HG02852 (cell line): Measurements from ENCODE around the gene E4F1.

Source experiments
- ATAC-seq: cut with Tn5 transposase; IDR thresholded peaks from one replicate; pipeline ENCODE4 v1.9.1; 2021; ENCODE audit warnings: mild to moderate bottlenecking, moderate library complexity; ENCODE audit not compliant: unreplicated experiment

The E4F1 gene, protein sequence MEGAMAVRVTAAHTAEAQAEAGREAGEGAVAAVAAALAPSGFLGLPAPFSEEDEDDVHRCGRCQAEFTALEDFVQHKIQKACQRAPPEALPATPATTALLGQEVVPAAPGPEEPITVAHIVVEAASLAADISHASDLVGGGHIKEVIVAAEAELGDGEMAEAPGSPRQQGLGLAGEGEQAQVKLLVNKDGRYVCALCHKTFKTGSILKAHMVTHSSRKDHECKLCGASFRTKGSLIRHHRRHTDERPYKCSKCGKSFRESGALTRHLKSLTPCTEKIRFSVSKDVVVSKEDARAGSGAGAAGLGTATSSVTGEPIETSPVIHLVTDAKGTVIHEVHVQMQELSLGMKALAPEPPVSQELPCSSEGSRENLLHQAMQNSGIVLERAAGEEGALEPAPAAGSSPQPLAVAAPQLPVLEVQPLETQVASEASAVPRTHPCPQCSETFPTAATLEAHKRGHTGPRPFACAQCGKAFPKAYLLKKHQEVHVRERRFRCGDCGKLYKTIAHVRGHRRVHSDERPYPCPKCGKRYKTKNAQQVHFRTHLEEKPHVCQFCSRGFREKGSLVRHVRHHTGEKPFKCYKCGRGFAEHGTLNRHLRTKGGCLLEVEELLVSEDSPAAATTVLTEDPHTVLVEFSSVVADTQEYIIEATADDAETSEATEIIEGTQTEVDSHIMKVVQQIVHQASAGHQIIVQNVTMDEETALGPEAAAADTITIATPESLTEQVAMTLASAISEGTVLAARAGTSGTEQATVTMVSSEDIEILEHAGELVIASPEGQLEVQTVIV

DNA sequence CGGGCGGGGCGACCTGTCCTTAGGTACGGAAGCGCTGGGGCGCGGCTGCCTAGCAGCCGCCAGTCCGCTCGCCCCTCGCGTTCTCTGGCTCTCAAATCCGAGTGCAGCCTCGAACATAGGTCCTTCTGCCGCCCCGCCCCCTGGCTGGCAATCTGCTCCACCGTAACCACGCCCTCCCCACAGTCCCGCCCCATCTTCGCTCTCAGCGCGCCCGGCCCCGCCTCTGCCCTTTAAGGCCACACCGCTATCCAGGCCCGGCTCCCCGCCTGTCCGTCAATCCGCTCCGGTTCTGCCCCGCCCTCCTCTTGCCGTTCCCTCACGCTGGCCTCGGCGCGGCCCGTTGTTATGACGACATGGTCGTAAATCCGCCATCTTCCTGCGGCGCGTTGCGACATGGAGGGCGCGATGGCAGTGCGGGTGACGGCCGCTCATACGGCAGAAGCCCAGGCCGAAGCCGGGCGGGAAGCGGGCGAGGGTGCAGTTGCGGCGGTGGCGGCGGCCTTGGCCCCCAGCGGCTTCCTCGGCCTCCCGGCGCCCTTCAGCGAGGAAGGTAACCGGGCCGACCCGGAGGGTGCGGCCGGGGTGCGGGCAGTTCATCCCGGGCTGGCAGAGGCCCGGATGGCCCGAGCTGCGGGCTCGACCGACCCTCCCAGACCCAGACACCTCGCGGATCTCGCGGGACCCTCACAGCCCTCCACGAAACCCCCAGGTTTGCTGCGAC, at the start of gene E4F1:
TSS of gene E4F1 (plus strand) at position 371 of the 721 bp plus-strand sequence. CDS start at position 394, 23 bp downstream.
- ATAC-seq: peak; percentile 92

DNA sequence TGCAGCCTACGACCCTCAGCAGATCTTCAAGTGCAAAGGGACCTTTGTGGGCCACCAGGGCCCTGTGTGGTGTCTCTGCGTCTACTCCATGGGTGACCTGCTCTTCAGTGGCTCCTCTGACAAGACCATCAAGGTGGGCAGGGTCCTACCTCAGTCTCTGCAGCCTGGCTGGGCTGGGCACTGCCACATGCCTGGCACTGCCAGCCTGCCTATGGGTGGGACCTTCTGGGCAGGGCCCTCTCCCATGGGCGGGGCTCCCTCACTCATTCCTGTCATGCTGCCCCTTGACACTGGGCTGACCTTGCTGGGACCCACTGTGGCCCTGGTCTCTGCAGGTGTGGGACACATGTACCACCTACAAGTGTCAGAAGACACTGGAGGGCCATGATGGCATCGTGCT, 49.5 kb upstream of the E4F1 start:
- ATAC-seq: no peak

DNA sequence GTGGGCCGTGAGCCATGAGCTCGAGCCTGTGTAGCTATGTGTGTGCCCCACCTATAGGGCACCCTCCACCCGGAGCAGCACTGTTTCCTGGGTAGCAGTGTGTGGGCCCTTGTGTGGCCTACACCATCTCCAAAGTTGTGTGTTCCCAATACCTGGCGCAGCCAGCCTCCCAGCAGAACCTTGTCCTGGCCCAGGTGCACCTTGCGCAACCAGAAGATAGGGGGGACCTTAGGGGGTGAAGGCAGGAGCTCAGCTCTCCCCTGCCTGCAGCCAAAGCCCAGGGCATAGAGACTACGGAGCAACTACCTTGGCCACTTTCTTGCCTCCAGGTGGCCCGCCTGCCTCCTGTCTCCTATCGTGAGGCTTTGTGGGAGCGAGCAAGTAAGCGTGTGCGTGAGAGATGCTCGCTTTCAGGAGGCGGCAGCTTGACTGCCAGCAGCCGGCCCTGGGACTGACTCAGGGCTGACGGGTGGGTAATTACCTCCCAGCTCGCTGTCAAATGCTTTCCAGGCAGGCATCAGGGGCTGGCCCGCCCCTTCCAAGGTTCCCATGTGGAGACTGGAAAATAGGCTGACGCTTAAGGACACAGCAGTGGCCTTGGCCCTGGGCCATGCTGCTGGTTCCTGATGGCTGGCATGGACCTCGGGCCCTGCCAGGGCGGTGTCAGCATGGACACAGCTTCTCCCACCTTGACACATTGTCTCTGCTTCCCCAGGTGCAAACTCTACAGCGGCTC, 48.8 kb upstream of the E4F1 start:
- ATAC-seq: no peak

DNA sequence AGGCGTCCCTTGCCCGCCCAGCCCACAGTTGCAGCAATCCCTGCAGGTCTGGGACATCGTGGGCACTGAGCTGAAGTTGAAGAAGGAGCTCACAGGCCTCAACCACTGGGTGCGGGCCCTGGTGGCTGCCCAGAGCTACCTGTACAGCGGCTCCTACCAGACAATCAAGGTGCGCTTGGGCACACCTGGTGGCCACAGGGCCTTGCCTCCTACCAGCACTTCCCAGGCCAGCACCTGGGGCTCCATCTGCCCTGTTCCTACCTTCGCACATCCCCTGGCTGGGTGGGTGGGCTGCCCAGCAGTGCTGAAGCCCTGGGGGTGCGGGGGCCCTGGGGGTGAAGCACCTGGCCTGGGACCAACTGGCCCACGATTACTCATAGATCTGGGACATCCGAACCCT, 47.9 kb upstream of the E4F1 start:
- no peak for ATAC-seq

DNA sequence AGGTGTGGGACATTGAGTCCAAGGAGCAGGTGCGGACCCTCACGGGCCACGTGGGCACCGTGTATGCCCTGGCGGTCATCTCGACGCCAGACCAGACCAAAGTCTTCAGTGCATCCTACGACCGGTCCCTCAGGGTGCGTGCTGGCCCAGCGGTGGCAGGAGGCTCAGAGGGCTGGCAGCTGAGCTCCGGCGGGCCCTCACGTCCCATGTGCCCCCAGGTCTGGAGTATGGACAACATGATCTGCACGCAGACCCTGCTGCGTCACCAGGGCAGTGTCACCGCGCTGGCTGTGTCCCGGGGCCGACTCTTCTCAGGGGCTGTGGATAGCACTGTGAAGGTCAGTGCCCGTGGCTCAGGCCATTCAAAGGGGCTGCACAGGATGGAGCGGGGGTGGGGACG, 47.3 kb upstream of the E4F1 start:
- ATAC-seq: no peak

DNA sequence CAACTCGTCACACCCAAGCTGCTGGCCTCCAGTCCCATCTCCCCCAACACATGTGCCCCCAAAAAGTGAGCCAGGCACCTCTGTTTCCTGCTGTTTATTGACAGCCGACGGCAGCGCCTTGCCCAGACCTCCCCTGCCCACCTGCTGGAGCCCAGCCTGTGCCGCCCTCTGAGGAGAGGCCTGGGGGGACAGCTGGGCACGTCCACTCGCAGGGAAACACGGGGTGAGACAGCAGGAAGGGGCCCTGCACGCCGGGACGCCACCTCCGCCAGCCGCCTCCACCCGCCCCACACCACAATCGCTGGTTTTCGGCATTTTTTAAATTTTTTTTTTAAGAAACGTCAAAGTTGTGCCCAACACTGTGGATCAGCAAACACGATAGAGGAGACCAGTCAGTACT, 46.3 kb upstream of the E4F1 start:
- no peak for ATAC-seq

DNA sequence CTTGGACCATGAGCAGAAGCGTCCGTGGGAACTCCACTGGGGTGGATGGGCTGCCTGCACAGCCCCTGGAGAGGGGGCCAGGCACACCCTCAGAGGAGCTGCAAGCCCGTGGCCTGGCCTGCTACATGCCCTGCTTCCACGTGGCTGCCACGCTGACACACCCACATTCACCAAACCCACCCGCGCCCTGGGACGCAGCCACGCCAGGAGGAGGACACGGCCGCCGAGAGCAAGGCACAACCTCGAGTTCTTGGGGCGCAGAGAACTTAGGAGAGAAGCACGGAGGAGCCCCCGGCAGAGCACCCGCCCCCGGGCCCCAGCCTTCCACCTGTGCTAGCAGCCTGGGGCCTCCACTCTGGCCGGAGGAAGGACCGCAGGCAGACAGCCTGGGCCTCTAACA, 45.8 kb upstream of the E4F1 start:
- no peak for ATAC-seq

DNA sequence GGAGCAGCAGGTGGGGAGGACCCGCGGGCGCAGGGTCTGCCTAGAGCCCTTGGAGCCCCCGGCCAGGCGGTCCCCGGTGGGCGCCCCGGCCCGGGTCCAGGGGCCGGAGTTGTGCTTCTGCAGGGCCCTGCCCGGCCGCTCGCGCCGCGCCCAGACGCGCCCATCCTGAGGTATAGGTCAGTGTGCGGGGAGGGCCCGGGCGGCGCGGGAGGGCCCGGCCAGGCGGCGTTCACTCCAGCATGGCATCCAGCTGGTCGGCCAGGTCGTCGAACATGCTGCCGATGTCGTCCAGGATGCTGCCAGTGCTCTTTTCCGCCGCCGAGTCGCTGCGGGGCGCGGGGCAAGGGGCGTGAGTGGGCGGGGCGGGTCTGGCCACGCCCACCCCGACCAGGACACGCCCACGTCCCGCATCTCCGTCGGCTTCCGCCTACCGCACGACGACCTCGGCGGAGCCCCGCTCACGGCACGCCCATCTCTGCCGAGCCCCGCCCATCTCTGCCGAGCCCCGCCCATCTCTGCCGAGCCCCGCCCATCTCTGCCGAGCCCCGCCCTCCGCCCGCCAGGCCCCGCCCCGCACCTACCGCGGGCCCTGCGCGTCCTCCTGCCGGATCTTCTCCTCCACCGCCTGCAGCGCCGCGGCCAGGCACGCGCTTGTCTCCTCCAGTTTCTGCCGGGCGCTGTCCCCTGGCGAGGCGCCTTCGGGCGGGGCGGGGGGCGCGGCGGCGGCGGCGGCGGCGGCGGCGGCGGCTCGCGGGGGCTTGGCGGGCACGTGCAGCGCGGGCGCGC, 44.9 kb upstream of the E4F1 start:
- no peak for ATAC-seq

DNA sequence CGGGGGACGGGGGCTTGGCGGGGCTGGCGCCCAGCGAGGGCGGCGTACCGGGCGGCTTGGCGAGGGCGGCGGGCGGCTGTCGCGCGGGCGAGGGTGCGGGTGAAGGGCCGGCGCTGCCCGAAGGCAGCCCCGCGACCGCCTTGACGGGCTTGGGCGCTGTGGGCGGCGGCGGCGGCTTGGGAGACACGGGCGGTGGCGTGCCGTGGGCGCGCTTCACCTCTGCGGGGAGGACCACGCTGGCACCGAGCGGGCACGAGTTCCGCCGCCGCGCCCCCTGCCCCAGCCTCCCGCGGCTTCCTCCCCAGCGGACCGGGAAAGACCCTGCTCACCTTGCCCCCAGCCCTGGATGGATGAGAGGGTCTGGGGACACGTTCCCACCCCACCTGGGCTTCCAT, 44.3 kb upstream of the E4F1 start:
- no peak for ATAC-seq

DNA sequence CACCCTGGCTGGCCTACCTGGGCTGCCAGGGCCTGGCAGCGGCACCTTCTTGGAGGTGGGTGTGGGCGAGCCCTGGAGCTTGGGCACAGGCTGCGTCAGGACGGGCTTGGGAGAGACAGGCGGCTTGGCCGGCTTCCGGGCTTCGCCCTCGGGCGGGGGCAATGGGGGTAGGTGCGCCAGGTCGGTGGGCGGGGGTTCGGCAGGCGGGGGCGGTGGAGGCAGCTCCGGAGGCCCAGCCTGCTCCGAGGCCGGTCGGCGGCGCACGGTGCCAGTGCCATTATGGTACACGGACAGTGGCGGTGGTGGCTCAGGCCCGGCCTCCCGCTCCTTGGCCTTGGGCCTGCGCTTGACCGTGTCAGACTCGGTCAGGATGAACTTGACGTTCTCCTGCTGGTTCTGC, 43.8 kb upstream of the E4F1 start:
- ATAC-seq: no peak

DNA sequence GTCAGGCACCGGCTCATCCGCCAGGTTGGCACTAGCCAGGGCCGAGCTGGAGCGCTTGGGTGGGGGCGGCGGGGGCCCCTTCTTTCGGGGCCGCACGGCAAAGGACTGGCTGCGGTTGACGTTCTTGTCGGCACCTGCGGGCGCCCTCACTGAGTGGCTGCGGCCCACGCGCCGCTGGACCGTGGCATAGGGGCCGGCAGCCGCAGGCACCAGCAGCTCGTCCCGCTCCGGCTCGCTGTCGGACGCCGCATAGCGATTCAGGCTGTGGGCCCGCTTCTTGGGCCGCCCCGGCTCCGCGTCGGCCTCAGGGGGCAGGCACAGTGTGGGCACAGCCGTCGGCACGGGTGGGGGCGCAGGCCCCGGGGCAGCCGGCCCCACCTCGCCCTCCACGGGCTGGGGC, 42.9 kb upstream of the E4F1 start:
- no peak for ATAC-seq

DNA sequence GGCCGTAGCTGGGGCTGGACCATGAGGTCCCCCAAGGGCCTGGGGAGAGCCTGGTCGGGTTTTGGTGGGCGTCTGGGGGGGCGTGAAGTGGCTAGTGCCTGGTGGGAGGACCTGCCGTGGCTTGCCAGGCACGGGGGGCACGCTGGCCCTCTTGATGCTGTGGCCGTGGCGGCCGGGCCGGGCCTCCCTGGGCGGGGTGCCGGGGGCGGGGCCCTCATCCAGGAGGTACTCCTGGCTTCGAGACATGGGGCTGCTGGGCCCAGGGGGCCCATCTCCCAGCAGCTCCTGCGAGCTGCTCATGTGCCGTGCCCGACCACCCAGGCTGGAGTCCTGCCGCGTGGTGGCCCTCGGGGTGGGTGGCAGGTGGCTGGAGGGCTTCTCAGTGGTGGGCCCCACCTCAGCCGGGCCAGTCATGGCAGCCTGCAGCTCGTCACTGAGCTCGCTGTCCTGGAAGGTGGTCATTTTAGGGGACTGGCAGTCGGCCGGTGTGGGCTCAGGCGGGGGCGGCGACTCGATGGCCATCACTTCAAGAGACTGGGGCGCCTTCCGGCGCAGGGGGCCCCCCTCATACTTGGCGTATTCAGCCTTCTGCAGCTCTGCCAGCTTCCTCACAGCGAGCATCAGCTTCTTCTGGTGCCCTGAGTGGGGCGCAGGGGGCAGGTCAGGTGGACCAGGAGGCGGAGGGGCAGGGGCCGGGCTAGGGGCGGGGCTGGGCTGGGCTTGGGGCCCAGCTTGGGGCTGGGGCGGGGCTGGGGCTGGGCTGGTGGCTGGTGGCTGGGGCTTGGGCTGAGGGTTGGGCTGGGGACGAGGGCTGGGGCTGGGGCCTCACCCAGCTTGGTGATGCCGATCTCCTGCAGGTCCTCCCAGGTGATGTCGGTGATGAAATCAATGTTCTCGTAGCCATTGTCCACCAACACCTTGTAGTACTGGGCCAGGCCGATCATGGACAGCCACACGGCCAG, 42.1 kb upstream of the E4F1 start:
- ATAC-seq: no peak

DNA sequence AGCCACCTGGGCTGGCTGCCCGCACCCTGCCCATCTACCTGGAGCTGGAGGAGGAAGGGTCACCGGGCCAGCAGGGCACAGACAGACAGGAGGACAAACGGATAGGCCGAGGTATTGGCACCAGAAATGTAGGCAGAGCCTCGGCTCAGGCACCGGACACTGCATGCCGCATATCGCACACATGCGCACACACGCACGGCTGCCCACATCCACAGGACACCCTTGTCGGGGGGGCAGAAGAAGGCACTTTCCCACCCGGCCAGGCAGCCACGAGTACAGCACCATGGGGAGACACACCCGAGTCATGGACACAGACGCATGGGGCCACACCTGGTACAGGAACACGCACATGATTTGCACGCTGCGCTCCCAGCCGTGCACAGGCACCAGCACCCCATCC, 41.4 kb upstream of the E4F1 start:
- ATAC-seq: no peak

DNA sequence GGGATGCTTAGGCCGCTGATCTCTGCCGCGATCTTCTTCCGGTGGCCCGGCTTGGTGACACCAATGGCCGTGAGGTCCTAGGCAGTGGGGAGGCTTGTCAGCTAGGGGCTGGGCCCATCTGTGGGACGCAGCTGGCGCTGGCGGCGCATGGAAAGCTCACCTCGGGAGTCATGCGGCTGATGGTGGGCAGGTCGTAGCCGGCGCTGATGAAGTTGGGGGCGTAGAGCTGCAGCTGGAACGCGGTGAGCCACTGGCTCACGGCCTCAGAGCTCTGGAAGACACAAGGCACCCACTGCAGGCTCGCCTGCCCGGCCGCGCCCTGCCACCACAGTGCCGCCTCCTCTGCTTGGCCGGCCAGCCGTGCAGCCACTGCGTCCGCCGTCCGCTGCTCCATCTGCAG, 39.7 kb upstream of the E4F1 start:
- ATAC-seq: no peak

DNA sequence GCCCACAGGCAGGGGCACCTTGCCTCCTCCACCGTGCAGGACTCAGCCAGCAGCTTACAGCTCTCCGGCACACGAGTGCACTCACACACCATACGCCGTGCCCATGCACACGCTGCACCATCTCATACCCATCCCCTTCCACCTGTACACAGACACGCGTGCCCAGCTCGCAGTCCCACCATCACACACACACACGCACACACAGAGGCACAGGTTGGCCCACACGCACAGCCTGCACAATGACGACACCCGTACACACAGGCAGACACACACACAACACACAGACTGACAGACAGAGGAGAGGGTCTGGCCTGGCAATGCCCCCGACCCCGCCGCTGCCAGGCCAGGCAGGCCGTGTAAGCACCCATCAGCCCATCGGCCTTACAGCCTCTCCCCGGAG, 39.0 kb upstream of the E4F1 start:
- no peak for ATAC-seq

DNA sequence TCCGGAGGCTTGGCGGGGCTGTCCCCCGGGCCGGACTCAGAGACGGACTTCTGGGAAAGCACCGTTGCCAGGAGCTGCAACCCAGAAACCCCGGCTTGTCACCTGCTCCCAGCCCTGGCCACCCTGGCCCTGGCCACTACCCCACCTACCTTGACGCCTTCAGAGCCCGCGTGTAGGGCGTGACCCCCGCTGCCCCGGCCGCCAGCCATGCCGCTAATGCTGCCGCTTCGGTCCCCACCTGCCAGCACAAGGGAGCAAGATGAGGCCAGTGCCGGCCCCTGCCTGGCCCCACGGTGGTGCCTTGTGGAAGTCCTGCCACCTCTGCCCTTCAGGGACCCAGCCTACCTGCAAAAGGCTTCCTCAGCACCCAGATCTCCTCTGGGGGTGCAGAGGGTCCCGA, 38.4 kb upstream of the E4F1 start:
- ATAC-seq: no peak

DNA sequence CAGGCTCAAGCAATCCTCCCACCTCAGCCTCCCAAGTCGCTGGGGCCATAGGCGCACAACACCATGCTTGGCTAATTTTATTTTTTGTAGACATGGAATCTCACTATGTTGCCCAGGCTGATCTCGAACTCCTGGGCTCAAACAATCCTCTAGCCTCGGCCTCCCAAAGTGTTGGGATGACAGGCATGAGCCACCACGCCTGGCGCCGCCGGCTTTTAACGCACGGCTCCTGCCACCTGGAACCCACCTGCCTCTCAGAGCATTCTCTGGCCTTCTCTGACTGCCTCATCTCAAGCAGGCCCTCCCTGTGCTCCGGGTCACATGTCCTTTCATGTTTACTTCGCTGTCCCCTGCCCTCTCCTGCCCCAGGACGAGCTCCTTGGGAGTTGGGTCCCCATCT, 37.3 kb upstream of the E4F1 start:
- ATAC-seq: no peak

DNA sequence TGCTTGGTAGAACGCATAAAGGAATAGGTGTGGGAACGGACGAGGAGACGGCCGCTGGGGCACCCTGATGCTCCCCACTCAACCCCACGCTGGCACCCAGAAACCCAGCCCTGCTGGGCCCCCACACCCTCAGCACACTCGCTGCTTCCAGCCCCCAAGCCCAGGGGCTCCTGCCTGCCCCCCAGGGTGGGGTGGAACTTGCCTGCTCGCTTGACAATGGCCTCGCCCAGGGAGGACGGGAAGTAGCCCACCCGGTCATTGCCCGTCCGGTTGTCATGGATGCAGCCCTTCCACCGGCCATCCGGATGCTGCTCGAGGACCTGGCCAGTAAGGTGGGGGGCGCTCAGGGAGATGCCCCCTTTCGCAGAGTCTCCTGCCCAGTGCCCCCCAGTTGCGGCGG, 36.9 kb upstream of the E4F1 start:
- no peak for ATAC-seq

DNA sequence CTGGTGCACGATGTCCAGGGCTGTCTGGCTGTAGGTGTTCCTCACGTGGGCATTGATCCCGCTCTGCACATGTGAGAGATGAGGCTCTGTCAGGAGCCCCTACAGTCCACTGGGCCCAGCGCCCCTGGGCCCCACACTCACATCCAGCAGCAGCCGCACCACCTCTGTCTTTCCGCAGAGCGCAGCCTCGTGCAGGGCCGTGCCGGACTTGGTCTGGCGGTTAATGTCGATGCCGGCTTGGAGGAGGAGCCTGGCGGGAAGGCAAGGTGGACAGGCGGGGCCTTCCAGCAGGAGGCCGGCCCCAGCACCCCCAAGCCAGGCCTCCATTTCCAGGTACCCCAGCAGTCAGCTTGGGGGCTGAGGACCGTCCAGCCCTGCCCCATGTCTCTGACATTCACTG, 36.2 kb upstream of the E4F1 start:
- no peak for ATAC-seq
